Cardiac septum (tissue), 1 donor: Measurements from ENCODE around the gene FERD3L. TPM values are rescaled to one million over a fixed set of nuclear protein-coding genes. Genes with fewer than 3 reads are reported as not detected.
"Not testable (repeated sequence)": the region's sequence is repeated elsewhere in the genome, so short reads cannot be mapped to it uniquely, and the experiment has no call there.

Source experiments
- DNase-seq: peaks from one replicate; pipeline ENCODE4 v3.0.0-alpha.2; 2020; ENCODE audit warnings: low spot score
- intact Hi-C: fragments of 100-400 bp; cut with DNase I; formaldehyde crosslinking; loops from one replicate; pipeline ENCODE4 v1.14.0; 2022
- long read RNA-seq: library from polyadenylated mRNA; unstranded; transcript quantifications from one replicate; pipeline ENCODE4 v2.0.0, GENCODE V29; 2021
- total RNA-seq: library from RNA; stranded (reverse); fragmentation: NEBNext Ultra II Directional; extraction: Animal tissue kit (Norgen Biotek cat#: 25700); gene quantifications from one replicate; pipeline ENCODE4 v1.2.1, GENCODE V29; 2021
- donor health status: DM: no; HTN: no; CAD: no.

Gene FERD3L
- total RNA-seq = not detected
- long read RNA-seq = 0 reads

- DNase-seq = no peak
- intact Hi-C loops = no loop called here
Measured at GRCh38 chr7:19144661-19145433, at the start of gene FERD3L. TSS of gene FERD3L (minus strand) at chr7:19145421. CDS start at chr7:19145362, 59 bp downstream.

- DNase-seq, intact Hi-C loops: not testable (repeated sequence)
Measured at GRCh38 chr7:19194417-19194816, 49.2 kb upstream of the FERD3L start.

- no peak for DNase-seq
- intact Hi-C loops = no loop called here
Measured at GRCh38 chr7:19181634-19182033, 36.4 kb upstream of the FERD3L start.

GRCh38 chr7:19178595-19178994 is 33.4 kb upstream of the FERD3L start:
- no peak for DNase-seq
- intact Hi-C loops = no loop called here

- intact Hi-C loops = no loop called here
- no peak for DNase-seq
Measured at GRCh38 chr7:19177269-19177668, 32.0 kb upstream of the FERD3L start.

- no peak for DNase-seq
- intact Hi-C loops = no loop called here
Measured at GRCh38 chr7:19175241-19175640, 30.0 kb upstream of the FERD3L start.

GRCh38 chr7:19161671-19162070 is 16.4 kb upstream of the FERD3L start:
- intact Hi-C loops = no loop called here

GRCh38 chr7:19146699-19147098 is 1.5 kb upstream of the FERD3L start:
- no peak for DNase-seq
- intact Hi-C loops = no loop called here

More at GRCh38 chr7:19161671-19162070, 16.4 kb upstream of the FERD3L start:
- DNase-seq = no peak

GRCh38 chr7:19145434-19146115 is 354 bp upstream of the FERD3L start:
- DNase-seq = no peak
- intact Hi-C loops = no loop called here

- intact Hi-C loops = no loop called here
- no peak for DNase-seq
Measured at GRCh38 chr7:19143881-19144574, 1.2 kb downstream of the FERD3L start.

GRCh38 chr7:19139706-19140327 is 5.4 kb downstream of the FERD3L start:
- no peak for DNase-seq
- intact Hi-C loops = no loop called here

GRCh38 chr7:19133886-19134285 is 11.3 kb downstream of the FERD3L start:
- no peak for DNase-seq
- intact Hi-C loops = no loop called here

- intact Hi-C loops = no loop called here
Measured at GRCh38 chr7:19133390-19133789, 11.8 kb downstream of the FERD3L start.

GRCh38 chr7:19128856-19129255 is 16.4 kb downstream of the FERD3L start:
- intact Hi-C loops = no loop called here
- no peak for DNase-seq

More at GRCh38 chr7:19133390-19133789, 11.8 kb downstream of the FERD3L start:
- no peak for DNase-seq

- DNase-seq = no peak
- intact Hi-C loops = no loop called here
Measured at GRCh38 chr7:19121977-19122588, 23.1 kb downstream of the FERD3L start.

GRCh38 chr7:19119870-19120486 is 25.2 kb downstream of the FERD3L start:
- intact Hi-C loops = no loop called here
- no peak for DNase-seq

- intact Hi-C loops = no loop called here
- DNase-seq = no peak
Measured at GRCh38 chr7:19119372-19119771, 25.8 kb downstream of the FERD3L start.

GRCh38 chr7:19118636-19119371 is 26.4 kb downstream of the FERD3L start:
- no peak for DNase-seq
- intact Hi-C loops = no loop called here
